HG03135 (cell line): ENCODE measurements around the gene INO80B.
A peak's percentile ranks its signal among the peaks of the same experiment; 100 is the strongest.
"Not testable (repeated sequence)": the region's sequence is repeated elsewhere in the genome, so short reads cannot be mapped to it uniquely, and the experiment has no call there.

Source experiments
- ATAC-seq: cut with Tn5 transposase; IDR thresholded peaks from one replicate; pipeline ENCODE4 v1.9.1; 2021; ENCODE audit warnings: mild to moderate bottlenecking, moderate library complexity; ENCODE audit not compliant: unreplicated experiment

The INO80B gene

GRCh38 chr2:74454654-74455511 lies at the start of gene INO80B:
Gene INO80B, plus strand, starts transcription at chr2:74455087. Its CDS starts 30 bp downstream, at chr2:74455117.
- ATAC-seq = peak; percentile 42

GRCh38 chr2:74406035-74406434 lies 48.9 kb upstream of the INO80B start:
- peak; percentile 60 for ATAC-seq

GRCh38 chr2:74407682-74408081 lies 47.2 kb upstream of the INO80B start:
- ATAC-seq = no peak

- ATAC-seq = no peak
Observed at GRCh38 chr2:74413001-74413698, 41.7 kb upstream of the INO80B start.

GRCh38 chr2:74414441-74414840 lies 40.4 kb upstream of the INO80B start:
- ATAC-seq = no peak

- no peak for ATAC-seq
Observed at GRCh38 chr2:74414881-74415761, 39.8 kb upstream of the INO80B start.

- no peak for ATAC-seq
Observed at GRCh38 chr2:74415762-74416395, 39.0 kb upstream of the INO80B start.

GRCh38 chr2:74416778-74417177 lies 38.1 kb upstream of the INO80B start:
- no peak for ATAC-seq

- ATAC-seq = no peak
Observed at GRCh38 chr2:74417197-74417596, 37.7 kb upstream of the INO80B start.

- no peak for ATAC-seq
Observed at GRCh38 chr2:74417763-74418162, 37.1 kb upstream of the INO80B start.

- ATAC-seq = no peak
Observed at GRCh38 chr2:74418312-74418711, 36.6 kb upstream of the INO80B start.

GRCh38 chr2:74419345-74419744 lies 35.5 kb upstream of the INO80B start:
- ATAC-seq = no peak

GRCh38 chr2:74420006-74420405 lies 34.9 kb upstream of the INO80B start:
- ATAC-seq = no peak

- ATAC-seq = not testable (repeated sequence)
Observed at GRCh38 chr2:74420443-74421103, 34.3 kb upstream of the INO80B start.

GRCh38 chr2:74421221-74421870 lies 33.5 kb upstream of the INO80B start, which contains the start of the genes C2orf81 and WDR54:
Gene C2orf81, minus strand, starts transcription at chr2:74421619. Its CDS starts 59 bp downstream, at chr2:74421560.
Gene WDR54, plus strand, starts transcription at chr2:74421730. Its CDS starts 424 bp downstream, at chr2:74422154.
- peak; percentile 92 for ATAC-seq

GRCh38 chr2:74423231-74424095 lies 31.4 kb upstream of the INO80B start:
- ATAC-seq = no peak

- no peak for ATAC-seq
Observed at GRCh38 chr2:74424139-74424992, 30.5 kb upstream of the INO80B start.
